Activated CD8-positive, alpha-beta memory T cell treated with anti-CD3 and anti-CD28 coated beads, Interleukin-2, amount 10 ng/mL, durations not matched to agents 7 days and 5 days (primary cell): Measurements from ENCODE around the gene BIRC7. TPM values are rescaled to one million over a fixed set of nuclear protein-coding genes. Genes with fewer than 3 reads are reported as not detected.

Experiments used
- ATAC-seq: fragments of 150-1000 bp; cut with Tn5 transposase; one replicate; pipeline ENCODE4 v1.10.0; 2021; ENCODE audit warnings: moderate library complexity
- CTCF ChIA-PET: fragments of 350-600 bp; sonication (Branson Sonifier 250); formaldehyde crosslinking; loops from one replicate; lab custom pipeline; 2021; ENCODE audit warnings: antibody characterized with exemption; lab: Charles Lee
- DNase-seq: peaks from one replicate; pipeline ENCODE4 v3.0.0-alpha.2; 2020
- H3K27ac Mint-ChIP-seq: one replicate; pipeline ENCODE4 v1.8.0; 2021; ENCODE audit warnings: mild to moderate bottlenecking, mixed read lengths
- H3K27me3 Mint-ChIP-seq: one replicate; pipeline ENCODE4 v1.8.0; 2021; ENCODE audit warnings: mixed read lengths
- H3K36me3 Mint-ChIP-seq: one replicate; pipeline ENCODE4 v1.8.0; 2021; ENCODE audit warnings: mild to moderate bottlenecking, mixed read lengths
- H3K4me1 Mint-ChIP-seq: one replicate; pipeline ENCODE4 v1.8.0; 2021; ENCODE audit warnings: mixed read lengths
- H3K4me3 Mint-ChIP-seq: one replicate; pipeline ENCODE4 v1.8.0; 2021; ENCODE audit warnings: mild to moderate bottlenecking, moderate library complexity, mixed read lengths
- H3K9me3 Mint-ChIP-seq: one replicate; pipeline ENCODE4 v1.8.0; 2022; ENCODE audit warnings: low read depth, mixed read lengths
- total RNA-seq, 2 experiments: library from RNA; stranded (reverse); gene quantifications; one replicate each; pipeline ENCODE4 v1.2.3, GENCODE V29; 2021

The BIRC7 gene
- total RNA-seq, 2 experiments from 2014 or later, result not detected

DNA sequence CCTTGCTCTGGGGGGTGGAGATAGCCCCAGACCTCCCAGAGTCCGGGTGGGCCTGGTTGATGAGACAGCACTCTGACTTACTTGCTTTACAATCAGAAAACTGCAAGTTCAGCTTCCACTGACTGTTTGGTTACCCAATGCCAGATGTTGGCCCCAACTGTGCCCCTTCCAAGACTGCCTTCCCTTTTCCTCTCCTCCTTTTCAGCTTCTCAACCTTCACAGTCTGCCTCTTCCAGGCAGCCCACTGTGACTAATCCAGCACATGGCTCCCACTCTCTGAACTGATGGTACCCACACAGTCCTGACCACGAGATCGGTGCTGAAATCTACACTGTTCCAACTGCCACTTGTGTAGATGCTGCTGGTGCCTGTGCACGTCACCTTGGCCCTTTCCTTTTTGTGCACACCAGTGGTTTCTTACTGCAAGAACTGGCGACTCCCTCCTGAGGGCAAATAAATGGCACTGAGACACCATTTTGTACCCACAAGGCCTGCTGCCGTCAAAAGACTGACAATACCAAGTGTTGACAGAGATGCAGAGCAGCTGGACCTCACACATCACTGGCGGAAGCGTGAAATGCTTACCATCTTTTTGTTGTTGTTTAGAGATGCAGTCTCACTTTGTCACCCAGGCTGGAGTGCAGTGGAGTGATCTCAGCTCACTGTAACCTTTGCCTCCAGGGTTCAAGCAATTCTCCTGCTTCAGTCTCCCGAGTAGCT, 35.1 kb downstream of the BIRC7 start:
- CTCF ChIA-PET, result interaction anchor here (1.0 to 1.8 kb wide), 2 partner anchors 20 to 47 kb away, joined by 3 to 5 read pairs; no protein-coding TSS in a partner anchor
- DNase-seq (no peak), ATAC-seq (no peak)
- Mint-ChIP-seq H3K9me3 (no peaks in the 10 kb centered on the region), H3K4me1 (peaks cover 26% of the 10 kb centered on the region), H3K27me3 (peaks cover 3% of the 10 kb centered on the region), H3K4me3 (no peak overlapping the region), H3K27ac (no peak overlapping the region), H3K36me3 (peaks cover 1% of the 10 kb centered on the region)

DNA sequence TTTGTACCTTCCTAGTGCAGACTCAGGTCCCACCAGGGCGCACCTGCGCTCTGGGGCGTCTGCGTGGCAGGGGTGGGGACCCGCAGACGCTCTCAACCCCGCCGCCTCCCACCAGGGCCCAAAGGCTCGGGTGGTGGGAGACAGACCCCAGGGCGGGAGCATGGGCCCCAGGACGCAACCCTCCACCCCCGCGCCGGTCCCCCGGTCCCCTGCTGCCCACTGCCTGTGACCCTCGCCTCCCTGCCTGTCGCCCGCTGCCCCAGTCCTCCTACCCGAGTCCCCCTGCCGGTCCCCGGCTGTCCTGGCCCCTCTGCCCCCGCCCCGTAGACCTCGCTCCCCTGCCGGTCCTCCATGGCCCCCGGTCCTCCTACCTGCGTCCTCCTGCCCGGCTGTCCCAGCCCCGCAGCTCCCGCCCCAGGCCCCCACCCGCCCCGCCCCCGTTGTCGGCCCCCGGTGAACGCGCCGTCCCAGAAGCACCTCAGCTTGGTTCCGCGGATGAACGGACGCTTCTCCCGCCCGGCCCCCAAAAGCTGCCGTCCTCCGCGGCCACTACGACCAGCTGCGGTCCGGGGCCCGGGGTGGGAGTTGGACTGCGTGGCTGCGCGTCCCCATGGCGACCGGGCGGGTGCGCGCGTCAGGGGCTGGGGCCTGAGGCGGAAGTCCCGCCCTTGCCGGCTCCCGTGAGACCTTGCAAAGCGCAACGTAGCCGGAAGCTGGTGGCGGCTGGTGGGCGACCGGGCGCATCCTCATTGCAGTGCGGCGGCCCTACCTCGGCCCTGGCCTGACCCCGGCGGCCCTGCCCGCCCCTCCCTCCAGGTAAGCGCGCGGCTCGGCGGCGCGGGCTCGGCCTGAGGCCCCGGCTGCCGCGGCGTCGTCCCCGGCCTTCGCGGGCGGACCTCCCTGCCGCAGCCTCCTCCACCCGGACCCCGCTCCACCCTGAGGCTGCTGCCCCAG, 36.7 kb downstream of the BIRC7 start, which contains the start of gene ARFGAP1:
Gene ARFGAP1 (plus strand): TSS at position 709 of the 954 bp plus-strand sequence. CDS start 2,768 bp downstream, outside the sequence.
- H3K36me3 Mint-ChIP-seq, result peaks cover 1% of the 10 kb centered on the region
- peak within 1 kb of the TSS; percentile 82 for H3K27ac Mint-ChIP-seq
- CTCF ChIA-PET, result interaction anchor here (0.6 to 1.8 kb wide), 6 partner anchors 18 to 224 kb away, joined by 3 to 7 read pairs (median 4); partner anchors contain the start of genes BIRC7 and YTHDF1
- H3K4me1 Mint-ChIP-seq, result peaks cover 26% of the 10 kb centered on the region
- no peaks in the 10 kb centered on the region for H3K9me3 Mint-ChIP-seq
- DNase-seq, result peak; percentile 93
- H3K27me3 Mint-ChIP-seq, result no peaks in the 10 kb centered on the region
- H3K4me3 Mint-ChIP-seq, result peak within 1 kb of the TSS; percentile 79
- ATAC-seq, result peak; percentile 97

DNA sequence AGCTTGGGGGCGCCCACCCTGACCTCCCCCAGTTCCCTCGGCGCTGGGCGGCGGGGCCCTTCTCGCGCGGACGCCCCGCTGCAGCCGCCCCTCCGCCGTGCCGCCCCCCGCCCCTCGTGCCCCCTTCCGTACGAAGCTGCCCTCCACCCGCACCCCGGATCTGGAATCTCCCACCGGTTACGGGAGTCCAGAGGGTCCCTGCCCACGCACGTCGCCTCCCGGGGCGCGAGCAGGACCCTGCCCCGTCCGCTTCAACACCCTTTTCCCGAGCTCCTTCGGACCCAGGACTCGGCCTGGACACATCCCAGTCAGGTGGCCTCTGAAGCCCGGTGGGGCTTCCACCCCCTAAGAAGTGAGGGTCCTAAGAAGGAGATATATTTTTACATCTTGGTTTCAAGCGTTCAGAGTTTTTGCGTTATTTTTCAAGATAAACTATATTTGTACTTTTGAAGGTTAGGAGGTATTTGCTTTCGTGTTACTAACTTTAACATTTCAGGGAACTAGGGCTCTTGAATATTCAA, 37.4 kb downstream of the BIRC7 start:
- Mint-ChIP-seq H3K9me3 (no peaks in the 10 kb centered on the region), H3K4me1 (peaks cover 26% of the 10 kb centered on the region), H3K27me3 (no peaks in the 10 kb centered on the region), H3K4me3 (peak overlapping the region; percentile 79), H3K36me3 (peaks cover 1% of the 10 kb centered on the region), H3K27ac (peak overlapping the region; percentile 82)
- ATAC-seq (no peak), DNase-seq (no peak)
- CTCF ChIA-PET, result interaction anchor here (0.6 to 1.3 kb wide), 6 partner anchors 14 to 223 kb away, joined by 3 to 7 read pairs (median 4); partner anchors contain the start of genes BIRC7 and YTHDF1

DNA sequence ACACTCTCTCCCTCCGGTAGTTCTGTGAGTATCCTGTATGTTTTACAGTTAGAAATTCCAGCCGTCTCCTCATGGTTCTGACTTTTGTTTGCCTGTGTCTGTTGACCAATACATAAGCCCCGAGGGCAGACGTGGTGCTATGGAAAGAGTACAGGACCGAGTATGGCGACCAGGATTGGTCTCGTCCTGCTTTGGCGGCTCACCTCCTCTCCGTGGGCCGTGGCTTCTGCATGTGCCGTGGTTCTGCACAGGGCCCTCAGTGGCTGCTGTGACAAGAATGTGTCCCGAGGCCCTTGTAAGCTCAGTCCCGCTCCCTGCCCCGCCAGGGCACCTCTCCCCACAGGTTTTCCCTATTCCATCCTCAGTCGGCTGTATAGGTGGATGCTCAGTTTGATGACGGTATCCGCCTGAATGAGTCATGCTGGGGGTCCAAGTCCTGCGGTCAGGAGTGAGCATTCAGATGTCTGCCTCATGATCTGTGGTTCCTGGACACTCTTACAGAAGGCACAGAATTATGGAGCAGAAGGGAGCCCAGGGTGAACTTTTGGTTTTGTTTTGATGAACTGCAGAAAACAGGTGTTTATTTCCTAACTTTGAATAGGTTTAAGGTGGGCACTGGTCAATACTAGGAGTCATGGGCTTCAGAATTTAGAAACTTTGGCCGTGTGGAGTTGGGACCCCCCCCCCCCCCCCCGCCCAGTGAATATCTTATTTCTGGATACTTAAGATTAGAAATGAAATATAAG, 38.1 kb downstream of the BIRC7 start:
- peaks cover 26% of the 10 kb centered on the region for H3K4me1 Mint-ChIP-seq
- peak overlapping the region; percentile 82 for H3K27ac Mint-ChIP-seq
- no peak for DNase-seq
- peaks cover 1% of the 10 kb centered on the region for H3K36me3 Mint-ChIP-seq
- H3K9me3 Mint-ChIP-seq, result no peaks in the 10 kb centered on the region
- CTCF ChIA-PET, result interaction anchor here (1.3 kb wide), 1 partner anchor 13 kb away, joined by 5 read pairs; no protein-coding TSS in a partner anchor
- ATAC-seq, result no peak
- peak overlapping the region; percentile 79 for H3K4me3 Mint-ChIP-seq
- no peaks in the 10 kb centered on the region for H3K27me3 Mint-ChIP-seq

DNA sequence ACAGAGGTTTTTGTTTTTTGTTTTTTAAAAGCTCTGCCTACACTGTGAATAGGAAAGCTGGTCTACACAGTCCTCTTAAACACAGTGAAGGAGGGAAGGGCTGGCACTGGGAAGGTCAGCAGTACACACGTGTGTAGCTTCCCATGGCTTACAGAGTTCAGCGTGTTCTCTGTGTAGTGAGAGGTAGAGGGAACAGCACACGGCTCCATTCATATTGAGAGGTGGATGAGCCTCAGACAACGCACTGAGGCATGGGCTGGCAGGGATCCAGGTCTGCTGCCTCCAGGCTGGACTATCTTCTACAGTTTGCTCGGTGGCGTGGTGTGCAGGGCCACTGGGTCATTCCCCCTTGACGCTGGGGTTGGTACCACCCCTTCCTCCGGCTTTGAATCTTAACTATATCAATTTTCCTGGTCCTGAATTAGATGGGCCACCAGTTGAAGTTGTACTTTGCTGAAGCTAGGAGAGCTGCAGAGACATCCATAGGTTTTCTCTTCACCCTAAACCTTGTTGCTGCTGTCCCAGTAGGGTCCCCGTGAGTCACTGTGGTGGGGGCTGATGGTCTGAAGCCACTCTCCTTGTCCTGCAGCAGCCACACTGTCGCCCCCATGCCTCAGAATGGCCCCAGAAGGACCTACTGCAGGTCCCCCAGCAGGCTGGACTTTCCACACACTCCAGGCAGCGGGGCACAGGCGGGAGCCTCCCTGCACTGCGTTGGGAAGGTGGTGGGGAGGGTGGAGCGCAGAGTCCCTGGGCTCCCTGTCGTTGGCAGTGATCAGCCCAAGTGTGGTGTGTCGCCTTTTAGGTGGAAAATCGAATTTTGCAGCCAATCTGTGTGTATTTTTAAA, 38.9 kb downstream of the BIRC7 start:
- Mint-ChIP-seq H3K36me3 (peaks cover 3% of the 10 kb centered on the region), H3K4me1 (peaks cover 26% of the 10 kb centered on the region), H3K9me3 (no peaks in the 10 kb centered on the region), H3K27ac (no peak overlapping the region), H3K27me3 (no peaks in the 10 kb centered on the region), H3K4me3 (peak overlapping the region; percentile 24)
- no peak for DNase-seq
- CTCF ChIA-PET, result interaction anchor here (1.3 kb wide), 1 partner anchor 12 kb away, joined by 5 read pairs; no protein-coding TSS in a partner anchor
- ATAC-seq, result no peak

DNA sequence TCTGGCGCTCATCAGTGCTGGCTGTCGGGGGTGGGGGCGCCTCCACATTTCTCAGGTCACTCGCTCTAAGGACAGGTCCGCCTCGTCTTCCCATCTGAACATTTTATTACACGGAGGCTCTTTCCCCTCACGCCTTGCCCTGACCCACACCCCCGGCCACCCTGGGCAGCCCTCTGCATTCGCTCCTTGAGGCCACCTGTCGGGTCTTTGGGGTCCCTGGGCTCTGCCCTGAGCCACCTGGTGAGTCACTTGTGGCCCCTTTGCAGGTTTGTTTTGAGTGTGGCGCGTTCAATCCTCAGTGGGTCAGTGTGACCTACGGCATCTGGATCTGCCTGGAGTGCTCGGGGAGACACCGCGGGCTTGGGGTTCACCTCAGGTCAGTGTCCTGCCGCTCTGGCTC, 40.1 kb downstream of the BIRC7 start:
- H3K4me3 Mint-ChIP-seq, result no peak overlapping the region
- no peak overlapping the region for H3K27ac Mint-ChIP-seq
- CTCF ChIA-PET, result no interaction called here

DNA sequence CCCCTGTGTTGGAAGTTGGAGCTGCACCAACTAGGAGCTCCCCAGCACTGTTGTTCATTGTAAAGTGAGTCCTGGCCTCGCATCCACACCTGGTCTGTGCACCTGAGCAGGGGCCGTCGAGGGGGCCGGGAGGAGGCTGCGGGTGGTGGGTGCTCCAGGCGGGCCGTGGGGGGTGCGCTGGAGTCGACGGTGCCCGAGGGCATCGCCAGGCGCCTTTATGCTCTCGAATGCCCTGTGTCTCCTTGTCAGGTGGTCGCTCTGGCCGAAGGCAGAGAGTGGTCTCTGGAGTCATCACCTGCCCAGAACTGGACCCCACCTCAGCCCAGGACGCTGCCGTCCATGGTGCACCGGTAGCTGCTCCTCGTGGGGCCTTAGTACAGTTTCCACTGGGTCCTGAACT, 41.3 kb downstream of the BIRC7 start:
- Mint-ChIP-seq H3K36me3 (peaks cover 2% of the 10 kb centered on the region), H3K4me1 (peaks cover 21% of the 10 kb centered on the region), H3K27ac (no peak overlapping the region), H3K9me3 (no peaks in the 10 kb centered on the region), H3K4me3 (no peak overlapping the region), H3K27me3 (no peaks in the 10 kb centered on the region)
- DNase-seq (no peak), ATAC-seq (no peak)
- CTCF ChIA-PET, result no interaction called here

More for the DNA sequence above, 40.1 kb downstream of the BIRC7 start:
- DNase-seq, result no peak
- H3K27me3 Mint-ChIP-seq, result no peaks in the 10 kb centered on the region
- no peak for ATAC-seq
- H3K36me3 Mint-ChIP-seq, result peaks cover 3% of the 10 kb centered on the region
- no peaks in the 10 kb centered on the region for H3K9me3 Mint-ChIP-seq
- H3K4me1 Mint-ChIP-seq, result peaks cover 25% of the 10 kb centered on the region

DNA sequence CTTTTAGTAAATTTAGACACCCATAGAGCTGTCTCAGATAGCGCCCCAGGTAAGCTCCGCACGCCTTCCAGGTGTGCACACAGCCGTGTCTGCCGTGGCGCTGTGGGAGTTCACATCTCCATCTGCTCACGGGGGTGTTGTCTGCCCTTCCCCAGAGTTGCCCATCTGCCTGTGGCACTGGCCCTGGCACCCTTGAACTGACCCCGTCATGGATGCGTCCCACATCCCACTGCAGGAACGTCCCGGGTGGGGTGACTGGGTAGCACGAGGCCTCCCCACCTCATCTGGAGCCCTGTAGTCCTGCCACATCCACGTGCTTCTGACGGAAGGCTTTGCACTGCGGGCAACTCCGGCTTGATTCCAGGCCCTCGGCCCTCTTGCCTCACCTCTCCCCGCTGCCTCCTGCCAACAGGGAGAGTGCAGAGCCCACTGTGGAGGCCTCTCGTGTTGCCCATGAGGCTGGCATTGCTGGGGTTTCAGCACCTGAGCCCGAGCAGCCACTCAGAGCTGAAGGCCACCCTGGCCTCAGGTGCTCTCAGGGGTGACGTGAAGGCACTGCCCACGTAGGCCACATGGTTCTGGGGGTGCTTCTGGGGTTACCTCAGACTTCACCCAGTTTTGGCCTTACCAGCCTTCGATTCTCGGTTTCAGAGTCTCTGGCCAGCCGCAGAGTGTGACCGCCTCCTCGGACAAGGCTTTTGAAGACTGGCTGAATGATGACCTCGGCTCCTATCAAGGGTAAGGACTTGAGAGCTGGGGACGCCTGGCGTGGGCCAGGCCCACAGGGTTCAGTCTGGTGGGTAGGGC, 42.0 kb downstream of the BIRC7 start:
- H3K27ac Mint-ChIP-seq, result no peak overlapping the region
- no peaks in the 10 kb centered on the region for H3K27me3 Mint-ChIP-seq
- no peaks in the 10 kb centered on the region for H3K9me3 Mint-ChIP-seq
- no peak for DNase-seq
- ATAC-seq, result no peak
- CTCF ChIA-PET, result no interaction called here
- peaks cover 21% of the 10 kb centered on the region for H3K4me1 Mint-ChIP-seq
- H3K4me3 Mint-ChIP-seq, result no peak overlapping the region
- peaks cover 2% of the 10 kb centered on the region for H3K36me3 Mint-ChIP-seq

DNA sequence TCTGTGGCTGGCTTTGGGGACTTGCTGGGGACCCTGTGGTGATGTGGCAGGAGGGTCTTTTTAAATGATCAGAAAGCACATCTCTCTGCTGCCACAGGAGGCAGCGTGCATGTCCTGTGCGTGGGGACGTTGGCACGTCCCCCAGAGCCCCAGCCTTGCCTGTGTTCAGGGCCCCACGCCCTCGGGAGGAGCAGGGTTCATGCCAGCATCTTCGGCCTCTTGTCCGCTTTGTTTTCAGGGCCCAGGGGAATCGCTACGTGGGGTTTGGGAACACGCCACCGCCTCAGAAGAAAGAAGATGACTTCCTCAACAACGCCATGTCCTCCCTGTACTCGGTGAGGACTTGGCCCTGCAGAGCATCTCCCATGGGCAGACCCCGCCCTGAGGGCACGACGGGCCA, 43.0 kb downstream of the BIRC7 start:
- Mint-ChIP-seq H3K4me1 (peaks cover 17% of the 10 kb centered on the region), H3K9me3 (no peaks in the 10 kb centered on the region), H3K4me3 (no peak overlapping the region), H3K27ac (no peak overlapping the region), H3K27me3 (no peaks in the 10 kb centered on the region), H3K36me3 (peaks cover 2% of the 10 kb centered on the region)
- no peak for DNase-seq
- ATAC-seq, result no peak
- CTCF ChIA-PET, result no interaction called here

DNA sequence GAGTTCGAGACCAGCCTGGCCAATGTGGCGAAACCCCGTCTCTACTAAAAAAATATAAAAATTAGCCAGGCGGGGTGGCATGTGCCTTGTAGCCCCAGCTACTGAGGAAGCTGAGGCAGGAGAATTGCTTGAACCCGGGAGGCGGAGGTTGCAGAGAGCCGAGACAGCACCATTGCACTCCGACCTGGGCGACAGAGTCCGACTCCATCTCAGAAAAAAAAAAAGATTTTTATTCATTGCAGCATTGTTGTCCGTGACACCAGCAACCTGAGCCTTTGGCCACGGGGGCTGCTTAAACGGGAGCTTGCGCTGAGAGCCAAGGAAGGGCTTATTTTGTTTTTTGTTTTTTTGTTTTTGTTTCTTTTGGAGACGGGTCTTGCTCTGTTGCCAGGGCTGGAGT, 44.2 kb downstream of the BIRC7 start:
- Mint-ChIP-seq H3K27ac (no peak overlapping the region), H3K9me3 (no peaks in the 10 kb centered on the region), H3K27me3 (no peaks in the 10 kb centered on the region), H3K36me3 (peaks cover 2% of the 10 kb centered on the region), H3K4me3 (no peak overlapping the region), H3K4me1 (peaks cover 9% of the 10 kb centered on the region)
- CTCF ChIA-PET, result interaction anchor here (0.6 to 1.2 kb wide), 2 partner anchors 30 to 216 kb away, joined by 3 to 4 read pairs; no protein-coding TSS in a partner anchor
- DNase-seq (no peak), ATAC-seq (no peak)

DNA sequence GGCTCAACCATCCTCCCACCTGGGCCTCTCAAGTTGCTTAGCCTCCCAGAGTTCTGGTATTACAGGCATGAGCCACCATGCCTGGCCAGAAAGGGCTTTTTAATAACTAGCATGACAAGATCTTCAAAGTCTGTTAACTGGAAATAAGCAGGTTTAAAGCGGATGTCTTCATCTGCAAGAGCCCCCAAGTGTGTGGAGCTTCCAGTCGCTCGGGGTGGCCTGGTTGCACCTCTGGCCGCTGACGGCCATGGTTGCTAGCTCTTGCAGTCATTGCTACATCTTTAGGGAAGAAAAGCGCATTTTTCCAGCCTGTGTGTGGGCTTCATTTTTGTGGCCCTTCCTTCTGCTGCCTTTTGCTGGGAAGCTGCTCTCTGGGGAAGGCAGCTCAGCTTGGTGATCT, 44.7 kb downstream of the BIRC7 start:
- Mint-ChIP-seq H3K4me3 (no peak overlapping the region), H3K9me3 (no peaks in the 10 kb centered on the region), H3K4me1 (peaks cover 5% of the 10 kb centered on the region), H3K36me3 (peaks cover 2% of the 10 kb centered on the region), H3K27ac (no peak overlapping the region), H3K27me3 (no peaks in the 10 kb centered on the region)
- DNase-seq, result no peak
- no peak for ATAC-seq
- CTCF ChIA-PET, result interaction anchor here (0.6 to 1.2 kb wide), 2 partner anchors 29 to 216 kb away, joined by 3 to 4 read pairs; no protein-coding TSS in a partner anchor
